ENCODE data around the gene CASP9.

CASP9 gene

GRCh38 chr1:15444468-15445389, 79.3 kb downstream of the CASP9 start:
- no peak for DNase-seq

- DNase-seq, result no peak
Measured at GRCh38 chr1:15443281-15443680, 80.7 kb downstream of the CASP9 start.

- DNase-seq, result no peak
Measured at GRCh38 chr1:15442759-15443158, 81.3 kb downstream of the CASP9 start.

- DNase-seq, result no peak
Measured at GRCh38 chr1:15442119-15442518, 81.9 kb downstream of the CASP9 start.

All from NCI-H187 treated with DMSO at 0.1 percent for 48 hours (cell line).